ENCODE measurements around the gene ZNF837.
A peak's percentile ranks its signal among the peaks of the same experiment; 100 is the strongest.

ZNF837 gene

DNA sequence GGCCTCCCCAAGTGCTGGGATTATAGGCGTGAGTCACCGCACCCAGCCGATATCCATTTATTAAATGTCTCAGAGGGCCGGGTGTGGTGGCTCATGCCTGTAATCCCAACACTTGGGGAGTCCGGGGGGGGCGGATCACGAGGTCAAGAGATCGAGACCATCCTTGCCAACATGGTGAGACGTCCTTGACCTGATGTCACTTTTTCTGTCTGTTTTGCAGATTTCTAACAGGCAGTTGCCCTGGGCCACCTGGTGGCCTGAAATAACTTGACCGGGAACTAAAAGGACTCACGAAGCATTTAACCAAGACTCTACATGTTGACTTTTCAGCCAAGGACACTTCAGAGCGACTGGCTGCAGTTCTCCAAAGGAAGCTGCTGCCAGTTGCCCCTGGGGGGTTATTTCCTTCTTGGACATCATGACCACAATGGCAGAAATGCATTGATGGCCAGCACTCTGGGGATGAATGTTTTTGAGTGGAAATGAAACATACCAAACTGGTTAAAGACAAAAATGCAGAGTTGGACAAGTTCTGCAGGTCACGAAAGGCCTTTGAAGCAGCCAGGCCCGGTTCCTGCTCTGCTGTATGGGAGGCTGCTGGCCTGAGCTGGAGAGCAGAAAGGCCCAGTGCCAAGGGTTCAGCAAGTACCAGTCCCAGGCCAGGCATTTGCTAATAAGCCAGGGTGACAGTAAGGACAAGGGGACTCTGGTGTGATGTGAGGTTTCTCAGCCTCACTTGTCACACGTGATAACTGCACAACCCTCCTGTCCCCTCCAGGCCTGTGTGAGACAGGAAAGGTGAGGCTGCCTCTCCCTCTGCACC is 8.3 kb downstream of the ZNF837 start:
- DNase-seq (ENCODE audit: low spot score) (no peak), FAIRE-seq (no peak)

GRCh38 chr19:58368561-58369360 is 12.1 kb downstream of the ZNF837 start:
- no peak for FAIRE-seq
- no peak for DNase-seq (ENCODE audit: low spot score)

GRCh38 chr19:58367698-58368454 is 13.0 kb downstream of the ZNF837 start:
- DNase-seq (ENCODE audit: low spot score) (no peak), FAIRE-seq (no peak)

GRCh38 chr19:58366585-58367430 is 14.0 kb downstream of the ZNF837 start:
- FAIRE-seq (no peak), DNase-seq (ENCODE audit: low spot score) (no peak)

DNA sequence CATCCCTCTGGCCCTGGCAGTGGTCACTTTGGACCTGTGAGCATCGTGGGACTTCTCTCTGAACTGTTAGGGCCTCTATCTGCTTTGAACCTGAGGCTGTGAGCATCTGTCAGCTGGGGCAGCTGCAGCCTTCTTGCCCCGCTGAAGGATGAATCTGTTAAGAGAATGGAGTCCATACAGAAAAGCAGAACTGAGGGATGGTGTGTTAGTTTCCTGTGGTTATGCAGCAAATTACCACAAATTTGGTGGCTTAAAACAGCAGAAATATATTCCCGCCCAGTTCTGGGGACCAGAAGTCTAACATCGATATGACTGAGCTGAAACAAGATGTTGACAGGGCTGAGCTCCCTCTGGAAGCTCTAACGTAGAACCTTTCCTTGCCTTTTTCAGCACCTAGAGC is 16.7 kb downstream of the ZNF837 start:
- no peak for FAIRE-seq
- DNase-seq (ENCODE audit: low spot score), result no peak

DNA sequence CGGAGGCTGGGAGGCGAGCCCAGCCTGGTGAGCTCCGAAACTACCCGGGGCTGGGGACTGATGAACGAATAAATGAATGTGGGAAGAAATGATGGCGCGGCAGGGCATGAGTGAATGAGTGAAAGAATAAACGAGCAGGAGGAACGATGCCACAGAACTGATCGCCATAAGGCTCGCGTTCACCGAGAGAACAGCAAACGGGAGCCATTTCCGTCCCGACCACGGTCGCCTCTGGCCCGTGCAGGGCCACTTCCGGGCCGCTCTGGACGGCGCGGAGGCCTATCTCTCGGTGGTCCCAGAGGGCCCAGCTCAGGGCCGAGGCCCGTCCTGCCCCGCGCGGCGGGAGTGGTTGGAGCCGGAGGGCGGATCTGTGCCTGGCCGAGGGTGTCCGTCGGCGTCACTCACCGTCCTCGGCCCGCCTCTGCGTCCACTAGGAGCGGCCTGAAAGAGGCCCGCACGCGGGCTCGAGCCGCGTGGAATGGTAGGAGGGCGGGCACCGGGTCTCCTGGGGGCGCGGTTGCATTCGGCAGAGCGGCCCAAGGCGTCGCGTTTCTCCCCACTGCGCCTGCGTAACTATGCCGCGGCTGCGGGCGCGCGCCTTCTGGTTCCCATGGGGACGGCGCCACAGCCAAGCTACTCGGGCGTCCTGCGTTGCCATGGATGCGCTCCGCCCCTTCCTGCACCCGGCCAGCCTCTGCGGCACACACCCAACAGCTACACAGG is 18.4 kb downstream of the ZNF837 start, which contains the start of gene ZNF497:
ZNF497 (minus strand) TSS at position 480 of the 723 bp plus-strand sequence. CDS start 5,116 bp downstream, outside the sequence.
- DNase-seq (ENCODE audit: low spot score) (peak; percentile 90), FAIRE-seq (peak; percentile 39)

- no peak for FAIRE-seq
- no peak for DNase-seq (ENCODE audit: low spot score)
Measured at GRCh38 chr19:58361900-58362271, 18.9 kb downstream of the ZNF837 start.

- DNase-seq (ENCODE audit: low spot score), result no peak
Measured at GRCh38 chr19:58357481-58358145, 23.2 kb downstream of the ZNF837 start.

DNA sequence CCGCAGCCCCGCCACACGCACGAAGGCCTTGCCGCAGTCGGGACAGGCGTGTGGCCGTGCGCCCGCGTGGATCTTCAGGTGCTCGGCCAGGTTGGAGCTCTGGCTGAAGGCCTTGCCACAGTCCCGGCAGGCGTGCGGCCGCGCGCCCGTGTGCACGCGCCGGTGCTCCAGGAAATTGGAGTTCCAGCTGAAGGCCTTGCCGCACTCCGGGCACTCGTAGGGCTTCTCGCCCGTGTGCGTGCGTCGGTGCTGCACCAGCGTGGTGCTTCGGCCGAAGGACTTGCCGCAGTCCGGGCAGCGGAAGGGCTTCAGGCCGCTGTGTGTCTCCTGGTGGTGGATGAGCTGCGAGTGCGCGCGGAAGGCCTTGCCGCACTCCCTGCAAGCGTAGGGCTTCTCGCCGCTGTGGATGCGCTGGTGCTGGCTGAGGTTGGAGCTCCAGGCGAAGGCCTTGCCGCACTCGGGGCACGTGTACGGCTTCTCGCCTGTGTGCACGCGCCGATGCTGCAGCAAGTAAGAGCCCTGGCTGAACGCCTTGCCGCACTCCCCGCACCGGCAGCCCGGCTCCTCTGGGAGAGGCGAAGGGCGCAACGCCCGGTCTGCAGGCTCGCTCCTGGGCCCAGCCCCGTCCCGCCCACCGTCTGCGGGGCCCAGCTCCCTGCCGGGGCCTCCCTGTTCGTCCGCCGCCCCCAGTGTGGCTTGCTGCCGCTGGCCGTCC is 23.9 kb downstream of the ZNF837 start:
- DNase-seq (ENCODE audit: low spot score), result no peak
- no peak for FAIRE-seq

More at GRCh38 chr19:58357481-58358145, 23.2 kb downstream of the ZNF837 start:
- no peak for FAIRE-seq

DNA sequence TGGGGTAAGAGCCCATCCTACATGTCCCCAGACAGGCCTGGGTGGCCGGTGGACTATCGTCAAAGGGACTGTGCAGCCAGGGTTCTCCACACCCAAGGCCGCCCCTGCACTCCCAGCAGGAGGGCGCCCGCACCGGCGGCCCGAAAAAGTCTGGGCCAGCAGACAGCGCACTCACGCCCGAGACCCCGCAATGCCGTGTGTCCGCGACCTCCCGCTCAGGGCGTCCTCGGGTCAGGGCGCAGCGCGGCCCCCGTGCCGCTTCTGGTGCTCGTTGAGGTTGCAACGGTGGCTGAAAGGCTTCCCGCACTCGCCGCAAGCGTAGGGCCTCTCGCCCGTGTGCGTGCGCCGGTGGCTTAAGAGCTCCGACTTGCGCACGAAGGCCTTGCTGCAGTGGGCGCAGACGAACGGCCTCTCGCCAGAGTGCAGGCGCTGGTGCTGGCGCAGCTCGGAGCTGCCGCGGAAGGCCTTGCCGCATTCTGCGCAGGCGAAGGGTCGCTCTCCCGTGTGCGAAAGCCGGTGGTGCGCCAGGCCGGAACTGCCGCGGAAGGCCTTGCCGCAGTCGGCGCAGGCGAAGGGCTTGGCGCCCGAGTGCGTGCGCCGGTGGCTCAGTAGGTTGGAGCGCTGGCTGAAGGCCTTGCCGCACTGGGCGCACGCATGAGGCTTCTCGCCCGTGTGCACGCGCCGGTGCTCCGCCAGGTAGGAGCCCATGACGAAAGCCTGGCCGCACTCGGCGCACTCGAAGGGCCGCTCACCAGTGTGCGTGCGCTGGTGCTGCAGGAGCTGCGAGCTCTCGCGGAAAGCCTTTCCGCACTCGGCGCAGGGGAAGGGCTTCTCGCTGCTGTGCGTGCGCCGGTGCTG is 24.7 kb downstream of the ZNF837 start:
- FAIRE-seq (no peak), DNase-seq (ENCODE audit: low spot score) (no peak)

GRCh38 chr19:58355215-58355796 is 25.5 kb downstream of the ZNF837 start:
- DNase-seq (ENCODE audit: low spot score) (no peak), FAIRE-seq (no peak)

DNA sequence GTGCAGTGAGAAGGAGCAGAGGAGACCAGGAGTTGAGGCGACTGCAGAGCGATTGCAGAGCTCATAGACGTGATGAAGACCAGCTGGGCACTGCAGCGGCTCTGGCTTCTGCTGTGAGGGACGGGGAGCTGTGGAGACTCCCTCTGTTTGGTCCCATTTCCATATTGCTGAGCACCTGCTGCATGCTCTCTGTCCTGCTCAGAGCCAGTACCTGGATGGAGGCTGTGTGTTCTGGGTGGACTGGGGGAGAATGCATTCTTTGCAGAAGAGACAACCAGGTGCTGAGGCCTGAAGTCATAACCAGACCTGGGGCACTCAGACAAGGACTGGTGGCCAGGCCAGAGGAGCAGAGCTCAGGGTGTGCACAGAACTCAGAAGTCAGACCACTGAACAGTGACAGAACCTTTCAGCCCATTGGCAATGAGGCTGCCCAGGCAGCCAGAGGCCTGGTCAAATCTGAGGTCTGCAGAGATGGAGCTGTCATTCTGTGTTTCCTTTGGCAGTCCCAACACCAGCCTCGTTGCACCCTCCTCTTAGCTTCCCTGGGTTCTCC is 26.3 kb downstream of the ZNF837 start:
- FAIRE-seq, result no peak
- no peak for DNase-seq (ENCODE audit: low spot score)

DNA sequence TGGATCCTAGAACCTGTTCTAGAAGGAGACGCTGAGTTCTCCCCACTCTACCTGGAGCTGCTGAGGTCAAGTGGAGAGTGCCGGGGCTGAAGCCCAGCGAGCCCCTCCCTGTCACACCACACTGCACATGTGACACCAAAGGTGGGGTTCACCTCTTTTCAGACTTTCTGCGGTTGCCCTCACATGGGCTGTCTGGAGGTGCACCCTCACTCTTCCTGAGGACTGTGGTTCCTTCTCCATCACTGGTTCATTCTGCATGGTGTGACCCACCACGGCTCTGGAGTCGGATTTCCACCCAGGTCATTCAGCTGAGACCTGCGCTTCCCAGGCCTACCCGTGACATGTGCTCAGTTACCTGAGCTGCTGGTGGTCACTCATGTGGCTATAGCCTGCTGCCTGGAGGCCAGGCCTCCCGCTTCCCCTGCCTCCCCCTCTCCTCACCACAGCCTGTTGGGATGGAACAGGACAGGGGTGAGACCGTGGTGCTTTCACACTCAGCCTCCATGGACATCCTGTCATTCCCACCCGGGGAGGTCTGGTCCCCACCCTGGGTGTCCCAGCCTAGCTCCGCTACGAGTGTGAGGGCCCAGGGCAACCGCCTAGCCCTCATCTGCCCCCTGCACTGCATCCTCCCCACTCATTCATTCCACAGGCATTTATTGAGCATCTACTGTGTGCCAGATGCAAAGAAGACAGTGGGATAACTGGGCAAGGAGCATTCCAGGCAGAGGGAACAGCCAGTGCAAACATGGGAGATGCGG is 26.9 kb downstream of the ZNF837 start:
- FAIRE-seq (no peak), DNase-seq (ENCODE audit: low spot score) (no peak)

- FAIRE-seq (no peak), DNase-seq (ENCODE audit: low spot score) (no peak)
Measured at GRCh38 chr19:58352760-58353671, 27.8 kb downstream of the ZNF837 start, which contains the start of gene A1BG. Gene A1BG (minus strand): TSS chr19:58353492. CDS start chr19:58353437, 55 bp downstream.

- FAIRE-seq (no peak), DNase-seq (ENCODE audit: low spot score) (no peak)
Measured at GRCh38 chr19:58351990-58352755, 28.7 kb downstream of the ZNF837 start.

All from RCC 7860 (cell line).